Ascending aorta (tissue), 2 donors: ENCODE measurements around the gene DNAJA2. TPM values are rescaled to one million over a fixed set of nuclear protein-coding genes. Genes with fewer than 3 reads are reported as not detected.
A peak's percentile ranks its signal among the peaks of the same experiment; 100 is the strongest.

Experiments used
- DNase-seq, 2 donors: peaks; one replicate each; pipeline ENCODE4 v3.0.0-alpha.2; 2019; ENCODE audit warnings: low spot score in 2 of 2
- H3K27ac ChIP-seq, 2 donors: fragments of 200-600 bp; sonication (generic); one replicate each; pipeline ENCODE4 v1.5.1; 2016 to 2017; ENCODE audit warnings: mild to moderate bottlenecking in 1 of 2
- H3K27me3 ChIP-seq: fragments of 200-600 bp; sonication (generic); one replicate; pipeline ENCODE4 v1.5.1; 2017
- H3K36me3 ChIP-seq, 2 donors: fragments of 200-600 bp; sonication (generic); one replicate each; pipeline ENCODE4 v1.5.1; 2016
- H3K4me1 ChIP-seq, 2 donors: fragments of 200-600 bp; sonication (generic); one replicate each; pipeline ENCODE4 v1.5.1; 2016 to 2017; ENCODE audit warnings: mild to moderate bottlenecking in 1 of 2
- H3K4me3 ChIP-seq, 2 donors: fragments of 200-600 bp; sonication (generic); one replicate each; pipeline ENCODE4 v1.5.1; 2016 to 2017; ENCODE audit warnings: mild to moderate bottlenecking in 1 of 2
- H3K9me3 ChIP-seq, 2 donors: fragments of 200-600 bp; sonication (generic); one replicate each; pipeline ENCODE4 v1.5.1; 2016
- intact Hi-C: fragments of 100-400 bp; cut with DNase I; formaldehyde crosslinking; loops from one replicate; pipeline ENCODE4 v1.15.1; 2023
- total RNA-seq: library from RNA; depleted of rRNA; stranded (reverse); fragments of >200 nt; gene quantifications from one replicate; pipeline ENCODE4 v1.1.0, GENCODE V29; 2016
- TF ChIP-seq, protein P1 (sequence below), 3 experiments: fragments of 200-600 bp in 2 of 3; fragments of 450-650 bp in 1 of 3; sonication (generic) in 2 of 3; IDR thresholded peaks; one replicate each; pipeline ENCODE4 v1.5.1; 2016 to 2019; ENCODE audit warnings: antibody characterized with exemption in 3 of 3, mild to moderate bottlenecking in 1 of 3, moderate library complexity in 1 of 3

Gene DNAJA2
- total RNA-seq = 15.8 TPM

DNA sequence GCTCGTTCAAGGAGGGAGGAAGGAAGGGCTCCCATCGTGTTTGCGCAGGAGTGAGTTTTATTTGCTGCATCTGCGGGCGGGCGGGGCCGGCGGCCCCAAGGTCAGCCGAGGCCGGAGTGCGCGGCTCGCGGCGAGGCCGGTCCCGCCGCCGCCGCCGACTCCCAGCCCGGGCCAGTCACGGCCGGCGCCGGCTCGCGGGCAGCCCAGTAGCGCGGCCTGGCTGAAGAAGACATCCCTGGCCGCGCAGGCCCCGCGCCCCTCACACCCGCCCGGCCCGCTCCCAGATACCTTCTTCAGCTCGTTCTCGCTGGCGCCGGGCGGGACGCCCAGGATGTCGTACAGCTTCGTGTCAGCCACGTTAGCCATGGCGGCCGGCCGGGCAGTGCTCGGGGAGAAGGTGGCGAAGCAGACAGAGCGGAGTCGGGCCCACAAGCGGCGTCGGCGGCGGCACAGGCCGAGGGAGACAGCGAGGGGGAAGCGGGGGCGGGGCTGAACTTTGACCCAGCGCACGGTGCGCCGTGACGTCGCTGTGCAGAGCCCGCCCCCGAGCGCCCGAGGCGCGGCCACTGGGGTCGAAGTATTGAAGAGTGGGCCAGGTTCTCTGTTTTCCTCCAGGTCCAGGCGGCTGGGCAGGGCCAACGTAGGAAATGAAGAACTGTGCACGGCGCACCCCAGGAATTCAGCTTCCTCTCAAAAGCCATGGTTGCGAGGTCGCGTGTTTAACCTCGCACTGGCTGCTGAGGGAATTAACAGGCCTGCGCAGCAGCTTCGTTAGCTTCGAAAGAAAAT, at the start of gene DNAJA2:
TSS of gene DNAJA2 (minus strand) at position 468 of the 789 bp plus-strand sequence. CDS start at position 366, 102 bp downstream.
- peak within 1 kb of the TSS; percentile 93 to 96 for H3K27ac ChIP-seq
- H3K4me3 ChIP-seq = peak within 1 kb of the TSS; percentile 87
- TF ChIP-seq, protein P1, sequence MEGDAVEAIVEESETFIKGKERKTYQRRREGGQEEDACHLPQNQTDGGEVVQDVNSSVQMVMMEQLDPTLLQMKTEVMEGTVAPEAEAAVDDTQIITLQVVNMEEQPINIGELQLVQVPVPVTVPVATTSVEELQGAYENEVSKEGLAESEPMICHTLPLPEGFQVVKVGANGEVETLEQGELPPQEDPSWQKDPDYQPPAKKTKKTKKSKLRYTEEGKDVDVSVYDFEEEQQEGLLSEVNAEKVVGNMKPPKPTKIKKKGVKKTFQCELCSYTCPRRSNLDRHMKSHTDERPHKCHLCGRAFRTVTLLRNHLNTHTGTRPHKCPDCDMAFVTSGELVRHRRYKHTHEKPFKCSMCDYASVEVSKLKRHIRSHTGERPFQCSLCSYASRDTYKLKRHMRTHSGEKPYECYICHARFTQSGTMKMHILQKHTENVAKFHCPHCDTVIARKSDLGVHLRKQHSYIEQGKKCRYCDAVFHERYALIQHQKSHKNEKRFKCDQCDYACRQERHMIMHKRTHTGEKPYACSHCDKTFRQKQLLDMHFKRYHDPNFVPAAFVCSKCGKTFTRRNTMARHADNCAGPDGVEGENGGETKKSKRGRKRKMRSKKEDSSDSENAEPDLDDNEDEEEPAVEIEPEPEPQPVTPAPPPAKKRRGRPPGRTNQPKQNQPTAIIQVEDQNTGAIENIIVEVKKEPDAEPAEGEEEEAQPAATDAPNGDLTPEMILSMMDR (IDR thresholded peaks at IDR 0.05) = no peak
- no peaks in the 10 kb centered on the region for H3K27me3 ChIP-seq
- intact Hi-C loops = loop anchor here (1.0 to 10.0 kb wide), 6 partner anchors 65 to 1651 kb away; partner anchors contain the start of genes C16orf87, GPT2, ITFG1 and ORC6
- H3K9me3 ChIP-seq = no peaks in the 10 kb centered on the region
- peak; percentile 47 to 94 for DNase-seq
- peaks cover 10 to 15% of the 10 kb centered on the region in 2 donors for H3K4me1 ChIP-seq
- peaks cover 12 to 17% of the 10 kb centered on the region in 2 donors for H3K36me3 ChIP-seq

DNA sequence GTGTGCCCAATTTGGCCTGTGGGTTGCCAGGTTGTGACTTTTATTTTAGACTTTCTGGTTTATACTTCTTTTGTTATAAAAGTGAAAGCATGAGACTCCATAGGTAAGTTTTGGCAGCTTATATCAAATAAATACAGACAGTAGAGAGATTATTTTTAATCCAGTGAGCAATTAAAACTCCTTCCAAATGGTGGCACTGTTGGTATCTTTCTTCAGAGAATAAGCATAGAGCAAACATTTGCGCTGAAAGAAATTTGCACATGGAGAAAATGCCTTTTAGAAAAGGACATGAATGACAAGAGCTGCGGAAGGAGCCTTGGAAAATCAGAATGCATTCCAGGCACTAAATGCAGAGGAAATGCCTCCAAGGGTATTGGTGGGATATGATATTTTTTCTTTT, 46.1 kb upstream of the DNAJA2 start:
- Histone ChIP-seq H3K27me3 (no peaks in the 10 kb centered on the region), H3K36me3 (no peaks in the 10 kb centered on the region), H3K4me3 (no peak overlapping the region), H3K27ac (no peak overlapping the region), H3K9me3 (no peaks in the 10 kb centered on the region), H3K4me1 (no peaks in the 10 kb centered on the region)
- no peak for DNase-seq
- intact Hi-C loops = no loop called here
- TF ChIP-seq, protein P1 (IDR thresholded peaks at IDR 0.05) = no peak

GRCh38 chr16:47018223-47018891, 44.9 kb upstream of the DNAJA2 start:
- H3K9me3 ChIP-seq = no peaks in the 10 kb centered on the region
- TF ChIP-seq, protein P1 (IDR thresholded peaks at IDR 0.05) = peak in 1 of 3 experiments; percentile 35
- intact Hi-C loops = no loop called here
- H3K27me3 ChIP-seq = no peaks in the 10 kb centered on the region
- no peaks in the 10 kb centered on the region for H3K4me1 ChIP-seq
- no peak overlapping the region for H3K4me3 ChIP-seq
- H3K36me3 ChIP-seq = no peaks in the 10 kb centered on the region
- H3K27ac ChIP-seq = no peak overlapping the region
- no peak for DNase-seq

DNA sequence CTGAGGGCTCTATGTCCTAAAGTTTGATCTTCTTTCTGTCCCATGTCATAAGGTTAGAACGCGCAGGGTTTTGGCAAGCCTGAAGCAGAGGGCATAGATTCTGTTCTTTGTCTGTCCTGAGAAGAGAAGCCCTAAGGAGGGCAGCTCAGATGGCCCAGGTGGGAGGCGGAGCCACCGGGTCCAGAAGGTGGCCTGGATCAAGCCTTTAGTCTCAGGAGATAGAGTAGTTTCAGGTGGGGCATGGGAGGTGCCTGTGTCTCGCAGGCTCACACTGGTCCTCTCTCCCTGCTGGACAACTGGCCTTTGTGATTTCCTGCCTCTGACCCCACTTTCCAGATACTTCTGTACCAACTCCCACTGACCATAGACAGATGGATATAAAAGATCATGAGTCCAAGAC, 44.2 kb upstream of the DNAJA2 start:
- H3K36me3 ChIP-seq = no peaks in the 10 kb centered on the region
- intact Hi-C loops = no loop called here
- no peak overlapping the region for H3K27ac ChIP-seq
- H3K9me3 ChIP-seq = no peaks in the 10 kb centered on the region
- no peak for DNase-seq
- no peaks in the 10 kb centered on the region for H3K4me1 ChIP-seq
- H3K4me3 ChIP-seq = no peak overlapping the region
- TF ChIP-seq, protein P1 (IDR thresholded peaks at IDR 0.05) = no peak
- no peaks in the 10 kb centered on the region for H3K27me3 ChIP-seq

DNA sequence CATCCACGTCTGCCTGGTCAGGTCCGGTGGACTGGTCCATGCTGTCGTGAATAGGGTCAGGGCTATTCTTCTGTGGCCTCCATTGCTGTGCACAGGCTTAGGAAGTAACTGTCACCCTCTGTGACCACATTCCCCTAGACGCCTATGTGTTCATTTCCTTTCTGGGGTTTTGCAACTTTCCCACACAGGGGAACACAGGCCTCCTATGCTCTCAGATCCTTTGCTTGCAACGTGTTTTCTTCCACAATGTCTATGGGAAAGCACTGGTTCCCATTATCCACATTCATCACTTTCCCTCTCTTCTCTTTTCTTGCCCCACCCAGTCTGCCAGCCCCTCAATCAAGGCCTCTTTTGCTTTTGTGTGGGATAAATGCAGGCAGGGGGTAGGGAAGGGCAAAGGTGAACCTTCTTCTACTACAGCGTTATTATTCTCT, 43.2 kb upstream of the DNAJA2 start:
- no peak overlapping the region for H3K27ac ChIP-seq
- no peak for DNase-seq
- TF ChIP-seq, protein P1 (IDR thresholded peaks at IDR 0.05) = no peak
- H3K4me1 ChIP-seq = no peaks in the 10 kb centered on the region
- intact Hi-C loops = no loop called here
- H3K36me3 ChIP-seq = no peaks in the 10 kb centered on the region
- no peak overlapping the region for H3K4me3 ChIP-seq
- H3K27me3 ChIP-seq = no peaks in the 10 kb centered on the region
- no peaks in the 10 kb centered on the region for H3K9me3 ChIP-seq
